Pancreas (tissue), 10 donors: Measurements from ENCODE around the gene ZNF324B. TPM values are rescaled to one million over a fixed set of nuclear protein-coding genes. Genes with fewer than 3 reads are reported as not detected.
"Not testable (repeated sequence)": the region's sequence is repeated elsewhere in the genome, so short reads cannot be mapped to it uniquely, and the experiment has no call there.

Experiments used
- ATAC-seq, 4 donors: fragments of 200-7000 bp; cut with Tn5 transposase; one replicate each; pipeline versions ENCODE4 v1.8.0 to v1.9.1; 2020; ENCODE audit warnings: mild to moderate bottlenecking in 4 of 4, moderate library complexity in 4 of 4
- DNase-seq, 6 donors: peaks; one replicate each; pipeline ENCODE4 v3.0.0-alpha.2; 2020
- FAIRE-seq: peaks from 2 replicates; lab custom pipeline; 2012; peaks lifted over from hg19 to GRCh38; lab: Jason Lieb, UNC
- H3K27ac ChIP-seq, 4 donors: fragments of 200-600 bp; sonication (generic); 1 replicate in 3 of 4; 2 replicates in 1 of 4; pipeline versions ENCODE4 v1.5.0 to v1.8.0; 2020
- H3K27me3 ChIP-seq, 4 donors: fragments of 200-600 bp; one replicate each; pipeline ENCODE4 v1.8.0; 2021
- H3K36me3 ChIP-seq, 3 donors: fragments of 200-600 bp; sonication (generic) in 1 of 3; one replicate each; pipeline versions ENCODE4 v1.5.0 to v1.8.0; 2020 to 2021
- H3K4me1 ChIP-seq, 3 donors: fragments of 200-600 bp; one replicate each; pipeline ENCODE4 v1.8.0; 2021
- H3K4me3 ChIP-seq, 4 donors: fragments of 200-600 bp; sonication (generic) in 2 of 4; one replicate each; pipeline versions ENCODE4 v1.5.0 to v1.8.0; 2020 to 2021
- H3K9me3 ChIP-seq, 4 donors: fragments of 200-600 bp; one replicate each; pipeline ENCODE4 v1.8.0; 2021
- CTCF ChIP-seq, 4 donors: fragments of 200-600 bp; sonication (generic) in 3 of 4; IDR thresholded peaks; one replicate each; pipeline versions ENCODE4 v1.5.0 to v1.8.0; 2021; ENCODE audit warnings: antibody characterized with exemption in 4 of 4
- WGBS, 2 donors: extraction: QIAGEN DNeasy Blood & Tissue Kit; methylation state at CpG; one replicate each; pipeline ENCODE4 v1.1.7; 2013; 5-methylcytosine and 5-hydroxymethylcytosine counted together
- intact Hi-C, 3 donors: fragments of 100-400 bp; cut with DNase I; formaldehyde crosslinking; loops; one replicate each; pipeline versions ENCODE4 v1.11.1 to v1.14.2; 2022
- polyA plus RNA-seq, 2 donors: library from polyadenylated mRNA; stranded (reverse); fragments of 200-250 nt; gene quantifications; one replicate each; pipeline ENCODE4 v1.2.3, GENCODE V29; 2013
- total RNA-seq, 6 donors: library from RNA; stranded (reverse); fragmentation: NEBNext Ultra II Directional in 4 of 6; extraction: Animal tissue kit (Norgen Biotek cat#: 25700) in 4 of 6; gene quantifications; one replicate each; pipeline versions ENCODE4 v1.2.1 to v1.2.4, GENCODE V29; 2021 to 2023
- donor health status: healthy with polysubstance abuse.
- donor health status: DM: no; HTN: no; CAD: no; lungs with moderate emphysema.
- donor health status: DM: no; HTN: no; CAD: no.
- donor health status: control.
- donor health status: control.
- donor health status: Bipolar disorder and iron deficiency.
- donor health status: DM: yes; HTN: yes; CAD: no.
- donor health status: DM: no; HTN: no; CAD: no.
- donor health status: DM: no; HTN: no; CAD: no.
- donor health status: DM: yes; HTN: yes; CAD: no.

The ZNF324B gene
- total and polyA plus RNA-seq, 8 donors, result 3.0 to 5.6 (median 4.1) TPM

GRCh38 chr19:58439576-58440554 lies 11.6 kb upstream of the ZNF324B start, which contains the start of gene ZNF132:
Gene ZNF132 (minus strand): TSS chr19:58440153. CDS start chr19:58439821, 332 bp downstream.
- H3K9me3 ChIP-seq, result peaks cover 0 to 6% (median under 1%) of the 10 kb centered on the region in 4 donors
- peaks cover under 1 to 24% (median 13%) of the 10 kb centered on the region in 3 donors for H3K36me3 ChIP-seq
- H3K27me3 ChIP-seq, result no peaks in the 10 kb centered on the region
- no peak for TF ChIP-seq CTCF (IDR thresholded peaks at IDR 0.05)
- FAIRE-seq (peak; percentile 98), DNase-seq (peak; percentile 89 to 99 (median 97)), ATAC-seq (peak; percentile 97 to 99 (median 98))
- H3K4me3 ChIP-seq, result peak within 1 kb of the TSS; percentile 42 to 85 (median 52)
- intact Hi-C loops, result no loop called here
- H3K27ac ChIP-seq, result peak within 1 kb of the TSS; percentile 9 to 66 (median 50)
- 6 to 7% methylated on average over 59 of the region's 59 CpGs for WGBS, 2 donors
- peaks cover 0 to 8% (median 0%) of the 10 kb centered on the region in 3 donors for H3K4me1 ChIP-seq

- intact Hi-C loops, result no loop called here
- Histone ChIP-seq H3K27me3 (no peaks in the 10 kb centered on the region), H3K36me3 (peaks cover 0 to 17% (median 7%) of the 10 kb centered on the region in 3 donors), H3K9me3 (peaks cover 0 to 4% (median 0%) of the 10 kb centered on the region in 4 donors), H3K27ac (peak overlapping the region; percentile 9 to 66 (median 50)), H3K4me3 (peak overlapping the region; percentile 42 to 85 (median 52)), H3K4me1 (peaks cover 0 to 8% (median 0%) of the 10 kb centered on the region in 3 donors)
- no peak for FAIRE-seq
- peak in 3 of 6 donors; percentile 39 to 55 (median 55) for DNase-seq
- peak in 3 of 4 donors; percentile 1 to 2 (median 1) for ATAC-seq
- no peak for TF ChIP-seq CTCF (IDR thresholded peaks at IDR 0.05)
- 14 to 17% methylated on average over 30 to 31 of the region's 31 CpGs for WGBS, 2 donors
These were observed 10.9 kb upstream of the ZNF324B start for GRCh38 chr19:58440556-58440955.

GRCh38 chr19:58442986-58443385 lies 8.4 kb upstream of the ZNF324B start:
- DNase-seq, FAIRE-seq: not testable (repeated sequence)
- WGBS, 2 donors, result 84 to 88% methylated on average over 7 of the region's 7 CpGs

GRCh38 chr19:58448860-58449259 lies 2.6 kb upstream of the ZNF324B start:
- H3K9me3 ChIP-seq, ATAC-seq, H3K27me3 ChIP-seq, H3K36me3 ChIP-seq, intact Hi-C loops, FAIRE-seq, H3K27ac ChIP-seq, H3K4me3 ChIP-seq, DNase-seq, H3K4me1 ChIP-seq: not testable (repeated sequence)
- 67 to 81% methylated on average over 3 of the region's 3 CpGs for WGBS, 2 donors

More at GRCh38 chr19:58442986-58443385, 8.4 kb upstream of the ZNF324B start:
- H3K4me1 ChIP-seq, H3K27me3 ChIP-seq, H3K27ac ChIP-seq, H3K36me3 ChIP-seq, H3K9me3 ChIP-seq, H3K4me3 ChIP-seq, intact Hi-C loops, ATAC-seq: not testable (repeated sequence)

- H3K4me1 ChIP-seq, intact Hi-C loops, H3K4me3 ChIP-seq, H3K36me3 ChIP-seq, H3K27ac ChIP-seq, H3K27me3 ChIP-seq, H3K9me3 ChIP-seq, DNase-seq, FAIRE-seq, ATAC-seq: not testable (repeated sequence)
- 58 to 66% methylated on average over 5 of the region's 5 CpGs for whole genome bisulfite sequencing, 2 donors
These were observed 1.4 kb upstream of the ZNF324B start for GRCh38 chr19:58449980-58450379.

- FAIRE-seq, result no peak
- no peak for TF ChIP-seq CTCF (IDR thresholded peaks at IDR 0.05)
- Histone ChIP-seq H3K27ac (peak overlapping the region; percentile 24 to 79 (median 56)), H3K4me1 (peaks cover 0 to 3% (median 0%) of the 10 kb centered on the region in 3 donors), H3K36me3 (no peaks in the 10 kb centered on the region), H3K27me3 (no peaks in the 10 kb centered on the region), H3K4me3 (peak overlapping the region; percentile 69 to 99 (median 85)), H3K9me3 (no peaks in the 10 kb centered on the region)
- ATAC-seq, result peak; percentile 51 to 67 (median 62)
- intact Hi-C loops, result no loop called here
- DNase-seq, result peak in 1 of 6 donors; percentile 51
- 1 to 2% methylated on average over 11 of the region's 11 CpGs for WGBS, 2 donors
These were observed 515 bp upstream of the ZNF324B start for GRCh38 chr19:58450856-58451357.
